Kidney epithelial cell (primary cell): ENCODE measurements around the gene ZEB2. TPM values are rescaled to one million over a fixed set of nuclear protein-coding genes. Genes with fewer than 3 reads are reported as not detected.

Experiments used
- DNase-seq: peaks from one replicate; pipeline ENCODE4 v3.0.0-alpha.2; 2010; ENCODE audit warnings: low read depth
- H3K27me3 ChIP-seq: 2 replicates; pipeline ENCODE4 v1.6.0; 2011; ENCODE audit warnings: low read length; ENCODE audit not compliant: control insufficient read depth, insufficient read depth
- H3K36me3 ChIP-seq: 2 replicates; pipeline ENCODE4 v1.5.1; 2011; ENCODE audit warnings: low read length; ENCODE audit not compliant: control insufficient read depth, insufficient read depth
- H3K4me3 ChIP-seq: 2 replicates; pipeline ENCODE4 v1.5.1; 2011; ENCODE audit warnings: low read depth, mild to moderate bottlenecking, control low read depth, low read length
- total RNA-seq: library from RNA; depleted of rRNA; stranded (reverse); fragments of >200 nt; gene quantifications from 2 replicates; pipeline ENCODE4 v1.2.3, GENCODE V29; 2015
- TF ChIP-seq, protein P1 (sequence below): IDR thresholded peaks from 2 replicates; pipeline ENCODE4 v1.5.1; 2011; ENCODE audit warnings: mild to moderate bottlenecking, moderate library complexity, low read length, control low read depth, inconsistent platforms; ENCODE audit not compliant: insufficient read depth, poor library complexity, severe bottlenecking

The ZEB2 gene
- total RNA-seq, 1 donor from 2014 or later, result 14.7 TPM

DNA sequence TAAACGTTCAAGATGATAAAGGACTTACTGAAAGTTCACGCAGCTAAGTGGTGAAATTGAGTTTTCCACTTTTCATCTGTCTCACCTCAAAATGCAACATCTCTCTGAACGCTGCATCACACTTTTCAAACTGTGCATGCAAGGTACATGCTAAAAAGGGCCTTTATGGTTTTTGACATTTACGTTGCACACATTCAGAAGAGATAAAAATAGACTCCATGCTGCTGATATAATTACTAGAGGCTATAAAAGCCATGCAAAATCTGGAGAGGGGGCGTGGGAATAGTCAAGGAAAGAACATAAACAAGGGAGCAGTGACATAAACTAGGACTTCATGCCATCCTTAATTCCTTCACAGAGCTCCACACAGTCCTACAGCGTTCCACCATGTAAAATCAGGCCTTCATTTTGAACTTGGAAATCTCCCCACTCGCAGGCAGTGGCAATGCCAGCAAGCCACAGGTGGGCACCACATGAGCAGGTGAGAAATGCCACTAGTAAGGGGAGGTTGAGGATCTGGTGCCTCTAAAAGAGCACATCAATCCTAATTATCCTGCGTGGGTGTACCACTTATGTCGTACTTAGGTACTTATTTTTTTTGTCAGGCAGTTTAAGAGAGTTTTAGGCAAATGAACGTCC, 71.4 kb downstream of the ZEB2 start:
- Histone ChIP-seq H3K4me3 (no peak overlapping the region), H3K27me3 (no peaks in the 10 kb centered on the region), H3K36me3 (no peaks in the 10 kb centered on the region)
- DNase-seq, result no peak
- TF ChIP-seq, protein P1, sequence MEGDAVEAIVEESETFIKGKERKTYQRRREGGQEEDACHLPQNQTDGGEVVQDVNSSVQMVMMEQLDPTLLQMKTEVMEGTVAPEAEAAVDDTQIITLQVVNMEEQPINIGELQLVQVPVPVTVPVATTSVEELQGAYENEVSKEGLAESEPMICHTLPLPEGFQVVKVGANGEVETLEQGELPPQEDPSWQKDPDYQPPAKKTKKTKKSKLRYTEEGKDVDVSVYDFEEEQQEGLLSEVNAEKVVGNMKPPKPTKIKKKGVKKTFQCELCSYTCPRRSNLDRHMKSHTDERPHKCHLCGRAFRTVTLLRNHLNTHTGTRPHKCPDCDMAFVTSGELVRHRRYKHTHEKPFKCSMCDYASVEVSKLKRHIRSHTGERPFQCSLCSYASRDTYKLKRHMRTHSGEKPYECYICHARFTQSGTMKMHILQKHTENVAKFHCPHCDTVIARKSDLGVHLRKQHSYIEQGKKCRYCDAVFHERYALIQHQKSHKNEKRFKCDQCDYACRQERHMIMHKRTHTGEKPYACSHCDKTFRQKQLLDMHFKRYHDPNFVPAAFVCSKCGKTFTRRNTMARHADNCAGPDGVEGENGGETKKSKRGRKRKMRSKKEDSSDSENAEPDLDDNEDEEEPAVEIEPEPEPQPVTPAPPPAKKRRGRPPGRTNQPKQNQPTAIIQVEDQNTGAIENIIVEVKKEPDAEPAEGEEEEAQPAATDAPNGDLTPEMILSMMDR, result no peak

DNA sequence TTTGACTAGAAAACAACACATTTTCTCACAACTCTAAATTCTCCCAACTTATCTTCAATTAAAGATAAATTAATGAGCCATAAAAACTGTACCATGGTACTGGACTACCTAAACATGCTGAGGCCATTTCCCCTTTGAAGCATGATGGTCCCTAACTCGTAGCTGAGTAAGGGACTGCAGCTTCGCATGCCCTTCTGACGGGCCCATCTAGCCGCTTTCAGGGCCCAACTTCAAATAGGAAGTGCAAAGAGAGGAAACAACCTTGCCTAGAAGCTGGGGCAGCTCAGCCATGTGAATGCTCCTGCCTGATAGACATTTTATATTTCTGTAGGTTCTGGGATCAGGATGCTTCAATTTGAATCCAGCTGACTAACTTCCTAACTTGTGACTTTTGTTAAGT, 72.4 kb downstream of the ZEB2 start:
- H3K36me3 ChIP-seq, result no peaks in the 10 kb centered on the region
- H3K4me3 ChIP-seq, result no peak overlapping the region
- no peaks in the 10 kb centered on the region for H3K27me3 ChIP-seq
- DNase-seq, result no peak
- TF ChIP-seq, protein P1, result no peak

DNA sequence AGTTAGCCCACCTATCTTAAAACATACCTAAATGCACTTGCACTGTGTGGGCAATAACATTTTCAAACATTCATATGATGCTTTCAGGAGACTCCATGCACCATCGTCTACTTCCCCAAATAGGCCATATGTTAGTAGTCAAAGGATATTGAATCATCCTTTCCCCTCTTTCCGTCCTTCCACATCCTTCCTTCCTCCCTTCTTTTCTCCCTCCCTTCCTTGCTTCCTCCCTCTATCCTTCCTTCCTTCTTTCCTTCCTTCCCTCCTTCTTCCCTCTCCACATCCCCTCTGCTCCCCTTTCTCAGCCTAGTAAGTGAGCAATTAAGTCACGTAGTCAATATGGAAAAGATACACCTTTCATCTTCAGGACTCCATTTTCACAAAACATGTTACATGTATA, 73.8 kb downstream of the ZEB2 start:
- no peaks in the 10 kb centered on the region for H3K27me3 ChIP-seq
- no peak for DNase-seq
- TF ChIP-seq, protein P1, result no peak
- H3K36me3 ChIP-seq, result no peaks in the 10 kb centered on the region
- H3K4me3 ChIP-seq, result no peak overlapping the region

DNA sequence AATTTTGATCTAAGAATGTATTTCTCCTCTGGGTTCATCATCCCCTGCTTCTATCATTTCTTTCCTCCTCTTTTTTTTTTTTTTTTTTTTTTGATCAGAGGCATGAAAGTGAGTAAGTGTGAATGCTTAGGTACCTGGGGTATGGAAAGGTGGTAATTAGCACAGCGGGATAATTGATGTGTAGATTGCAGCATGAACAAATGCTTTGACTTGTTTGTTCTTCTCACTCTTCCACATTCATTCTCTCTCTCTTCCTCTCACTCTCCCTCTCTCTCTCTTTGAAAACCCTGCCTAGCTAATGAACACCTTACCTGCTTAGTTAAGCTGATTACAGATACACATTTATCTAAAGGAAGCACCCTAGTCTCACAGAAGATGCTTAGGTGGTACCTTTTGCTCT, 74.7 kb downstream of the ZEB2 start:
- H3K4me3 ChIP-seq, result no peak overlapping the region
- TF ChIP-seq, protein P1, result no peak
- no peaks in the 10 kb centered on the region for H3K36me3 ChIP-seq
- no peaks in the 10 kb centered on the region for H3K27me3 ChIP-seq
- DNase-seq, result no peak

DNA sequence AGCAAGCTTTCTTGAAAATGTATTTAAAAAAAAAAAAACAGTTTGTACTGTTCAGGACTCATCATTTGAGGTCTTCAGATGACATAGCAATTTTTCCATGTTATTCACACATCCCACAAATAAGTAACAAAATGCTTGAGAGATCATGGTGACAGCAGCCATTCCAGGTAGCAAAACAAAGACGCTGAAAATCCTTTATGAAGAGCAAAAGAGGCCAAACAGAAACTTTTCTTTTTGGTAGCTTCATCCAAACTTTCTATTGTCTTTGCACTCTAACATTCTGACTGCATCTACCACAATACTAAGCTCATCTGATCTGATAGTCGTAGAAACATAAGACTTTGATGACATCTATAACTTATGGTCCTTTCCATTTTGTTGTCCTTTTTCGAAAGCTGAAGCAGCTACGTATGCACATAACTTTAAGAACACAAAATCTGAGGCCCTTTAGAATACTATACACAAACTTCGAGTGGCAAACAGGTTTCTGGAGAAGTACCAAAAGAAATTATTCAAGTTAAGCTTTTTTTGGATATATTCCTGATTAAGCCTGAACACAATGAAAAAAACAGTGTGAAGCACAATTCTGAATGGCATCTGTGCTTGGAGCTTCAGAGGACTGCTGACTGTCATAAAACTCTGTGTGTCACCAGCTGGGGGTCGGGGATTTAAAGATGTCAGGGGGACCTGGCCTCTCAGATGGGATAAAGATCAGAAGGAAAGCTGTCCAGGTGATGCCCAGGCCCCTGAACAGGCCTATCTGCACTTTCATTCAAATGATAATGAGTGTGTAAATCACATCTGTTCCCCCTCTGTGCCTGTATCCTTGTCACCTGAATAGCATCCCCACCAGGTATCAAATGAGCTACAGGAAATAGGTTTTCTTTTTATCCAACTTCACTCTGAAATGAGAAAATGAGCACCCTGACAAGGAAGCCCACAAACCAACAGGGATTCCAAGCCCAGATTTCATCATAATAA, 75.8 kb downstream of the ZEB2 start:
- Histone ChIP-seq H3K27me3 (no peaks in the 10 kb centered on the region), H3K36me3 (no peaks in the 10 kb centered on the region), H3K4me3 (no peak overlapping the region)
- no peak for DNase-seq
- TF ChIP-seq, protein P1, result no peak
